ENCODE data around the gene SSBP4.

The SSBP4 gene

DNA sequence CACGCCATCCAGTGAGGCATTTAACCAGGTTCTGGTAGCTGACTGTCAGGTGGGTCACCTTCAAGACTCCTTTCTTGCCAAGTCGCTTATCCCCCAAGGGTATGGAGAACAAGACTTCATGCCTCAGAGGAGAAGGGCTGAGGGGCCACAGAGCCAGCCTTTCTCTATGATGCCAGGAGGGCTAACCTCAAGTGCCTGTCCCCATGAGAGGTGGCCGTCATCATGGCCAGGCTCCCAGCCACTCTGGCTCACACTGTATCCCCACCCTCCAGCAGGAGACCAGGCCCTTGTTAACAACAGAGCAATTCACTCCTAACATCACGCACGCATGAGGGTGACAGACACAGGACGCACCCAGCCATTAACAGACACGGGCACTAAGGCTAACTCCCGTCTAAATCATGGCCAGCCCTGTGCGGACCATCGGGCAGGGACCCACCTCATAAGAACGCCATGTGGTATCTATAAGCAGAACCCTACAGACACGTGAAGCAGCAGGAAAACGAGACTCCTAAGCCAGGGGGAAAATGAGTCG lies 57.4 kb downstream of the SSBP4 start:
- TF ChIP-seq, protein P1, sequence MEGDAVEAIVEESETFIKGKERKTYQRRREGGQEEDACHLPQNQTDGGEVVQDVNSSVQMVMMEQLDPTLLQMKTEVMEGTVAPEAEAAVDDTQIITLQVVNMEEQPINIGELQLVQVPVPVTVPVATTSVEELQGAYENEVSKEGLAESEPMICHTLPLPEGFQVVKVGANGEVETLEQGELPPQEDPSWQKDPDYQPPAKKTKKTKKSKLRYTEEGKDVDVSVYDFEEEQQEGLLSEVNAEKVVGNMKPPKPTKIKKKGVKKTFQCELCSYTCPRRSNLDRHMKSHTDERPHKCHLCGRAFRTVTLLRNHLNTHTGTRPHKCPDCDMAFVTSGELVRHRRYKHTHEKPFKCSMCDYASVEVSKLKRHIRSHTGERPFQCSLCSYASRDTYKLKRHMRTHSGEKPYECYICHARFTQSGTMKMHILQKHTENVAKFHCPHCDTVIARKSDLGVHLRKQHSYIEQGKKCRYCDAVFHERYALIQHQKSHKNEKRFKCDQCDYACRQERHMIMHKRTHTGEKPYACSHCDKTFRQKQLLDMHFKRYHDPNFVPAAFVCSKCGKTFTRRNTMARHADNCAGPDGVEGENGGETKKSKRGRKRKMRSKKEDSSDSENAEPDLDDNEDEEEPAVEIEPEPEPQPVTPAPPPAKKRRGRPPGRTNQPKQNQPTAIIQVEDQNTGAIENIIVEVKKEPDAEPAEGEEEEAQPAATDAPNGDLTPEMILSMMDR (IDR thresholded peaks at IDR 0.05; ENCODE audit: low read depth, low read length) = no peak
- no peak overlapping the region for H3K4me3 ChIP-seq (ENCODE audit: low read depth, low read length)

DNA sequence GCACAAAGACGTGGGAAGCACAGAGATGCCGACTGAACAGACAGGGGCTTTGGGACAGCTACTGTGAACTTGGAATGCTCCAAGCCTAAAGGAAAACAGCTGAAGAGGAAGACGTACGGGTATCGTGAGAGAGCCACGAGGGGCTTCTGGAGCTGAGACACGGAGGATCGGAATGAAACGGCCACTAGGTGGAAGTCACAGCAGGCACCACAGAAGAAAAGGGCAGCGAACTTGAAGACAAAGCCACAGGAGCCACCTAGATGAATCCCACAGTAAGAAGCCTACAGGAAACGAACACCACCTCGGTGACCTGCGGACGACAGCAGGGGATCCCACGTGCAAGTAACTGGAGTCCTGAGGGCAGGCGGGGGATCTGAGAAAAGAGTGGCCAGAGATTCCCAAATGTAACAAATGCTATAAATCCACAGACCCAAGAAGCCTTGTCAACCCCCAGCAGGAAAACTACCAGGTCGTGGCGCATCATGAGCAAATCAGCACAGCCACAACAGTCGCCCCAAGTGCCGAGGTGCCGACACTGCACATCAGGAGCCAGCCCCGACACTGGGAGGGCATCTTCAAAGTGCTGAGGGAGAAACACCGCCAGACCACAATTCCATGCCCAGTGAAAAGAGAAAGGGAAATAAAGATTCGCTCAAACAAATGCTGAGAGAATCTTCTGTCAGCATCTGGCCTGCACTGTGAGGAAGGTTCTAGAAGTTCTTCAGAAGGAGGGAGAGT lies 58.0 kb downstream of the SSBP4 start:
- no peak overlapping the region for H3K4me3 ChIP-seq (ENCODE audit: low read depth, low read length)
- TF ChIP-seq, protein P1 (IDR thresholded peaks at IDR 0.05; ENCODE audit: low read depth, low read length) = no peak

DNA sequence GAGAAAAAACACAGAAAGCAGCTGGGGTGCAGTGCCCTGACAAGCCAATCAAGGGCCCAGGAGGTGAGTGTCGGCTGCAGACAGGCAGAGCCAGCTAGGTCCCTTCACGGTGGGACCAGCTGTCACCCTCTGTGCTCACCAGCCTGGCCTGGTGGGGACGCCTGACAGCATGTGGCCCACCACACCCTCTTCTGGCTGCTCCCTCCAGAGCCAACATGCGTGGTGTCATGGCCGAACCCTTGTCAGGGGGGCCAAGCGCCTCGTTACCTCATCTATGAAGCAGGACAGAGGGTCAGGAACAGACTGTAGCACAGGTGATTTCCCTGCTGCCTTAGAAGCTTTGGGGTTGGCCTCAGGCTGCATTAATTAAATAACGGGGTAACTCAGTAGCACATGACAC lies 58.8 kb downstream of the SSBP4 start:
- H3K4me3 ChIP-seq (ENCODE audit: low read depth, low read length) = no peak overlapping the region
- TF ChIP-seq, protein P1 (IDR thresholded peaks at IDR 0.05; ENCODE audit: low read depth, low read length) = no peak

DNA sequence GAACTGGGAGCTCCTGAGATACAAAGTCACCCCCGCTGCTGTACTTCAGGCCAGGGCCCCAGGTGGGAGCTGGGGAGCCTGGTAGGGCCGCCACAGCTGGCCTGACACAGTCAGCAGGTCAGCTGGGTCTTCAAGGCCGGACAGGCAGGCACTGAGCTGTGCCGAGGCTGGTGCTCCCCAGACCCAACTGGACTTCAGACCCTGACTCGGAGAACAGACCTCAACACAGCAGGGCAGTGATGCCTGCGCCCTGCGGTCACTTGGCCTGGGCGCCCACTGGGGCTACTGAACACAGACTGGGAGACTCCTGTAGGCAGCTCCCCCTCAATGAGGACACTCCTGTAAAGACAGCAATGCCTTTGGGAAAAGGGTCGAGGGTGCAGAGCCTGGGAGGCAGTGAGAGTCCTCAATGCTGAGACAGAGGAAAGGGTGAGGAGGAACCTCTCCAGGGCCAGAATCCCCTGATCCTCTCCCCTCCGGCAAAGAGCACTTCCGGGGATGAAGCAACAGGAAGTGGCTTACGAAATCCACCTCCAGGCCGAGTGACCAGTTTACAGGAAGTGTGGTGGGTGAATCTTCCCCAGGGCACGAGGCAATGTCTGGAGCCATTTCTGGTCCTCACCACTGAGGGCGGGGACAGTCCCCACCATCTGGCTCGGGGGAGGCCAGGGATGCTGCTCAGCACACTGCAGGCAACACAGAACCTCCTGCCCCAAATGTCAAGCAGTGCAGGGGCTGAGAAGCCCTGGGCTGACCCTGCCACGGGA lies 59.5 kb downstream of the SSBP4 start:
- TF ChIP-seq, protein P1 (IDR thresholded peaks at IDR 0.05; ENCODE audit: low read depth, low read length) = no peak
- no peak overlapping the region for H3K4me3 ChIP-seq (ENCODE audit: low read depth, low read length)

DNA sequence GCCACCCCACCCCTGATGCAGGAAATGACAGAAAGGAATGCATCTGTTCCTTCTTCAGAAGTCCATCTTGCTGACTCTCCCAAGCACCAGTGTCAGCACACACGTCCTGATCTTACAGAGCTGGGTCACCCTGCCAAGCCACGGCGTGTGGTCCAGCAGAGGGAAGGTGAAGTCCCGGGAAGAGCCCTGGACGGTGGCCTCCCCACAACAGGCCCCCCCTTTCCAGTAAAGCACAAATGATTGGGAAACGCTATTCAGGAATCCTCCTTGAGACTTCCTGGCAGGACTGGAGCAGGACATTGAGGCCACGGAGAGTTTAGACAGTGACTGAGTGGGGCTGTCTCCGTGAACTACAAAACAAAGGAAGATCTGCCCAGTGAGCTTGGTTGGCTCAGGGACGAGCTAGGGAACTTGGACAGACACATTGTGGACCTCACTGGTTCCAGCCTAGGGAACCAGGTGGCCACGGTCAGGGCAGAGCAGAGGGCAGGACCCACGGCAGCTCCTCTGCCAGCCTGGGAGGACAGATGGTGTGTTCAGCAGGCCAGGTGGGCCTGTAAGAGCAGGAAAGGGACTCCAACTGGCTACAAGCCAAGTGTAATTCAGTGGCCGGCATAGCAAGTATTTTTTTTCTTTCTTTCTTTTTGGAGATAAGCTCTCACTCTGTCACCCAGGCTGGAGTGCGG lies 61.0 kb downstream of the SSBP4 start:
- H3K4me3 ChIP-seq (ENCODE audit: low read depth, low read length) = peak overlapping the region; percentile 16; the same call in 1 of the 2 replicates
- TF ChIP-seq, protein P1 (IDR thresholded peaks at IDR 0.05; ENCODE audit: low read depth, low read length) = no peak

DNA sequence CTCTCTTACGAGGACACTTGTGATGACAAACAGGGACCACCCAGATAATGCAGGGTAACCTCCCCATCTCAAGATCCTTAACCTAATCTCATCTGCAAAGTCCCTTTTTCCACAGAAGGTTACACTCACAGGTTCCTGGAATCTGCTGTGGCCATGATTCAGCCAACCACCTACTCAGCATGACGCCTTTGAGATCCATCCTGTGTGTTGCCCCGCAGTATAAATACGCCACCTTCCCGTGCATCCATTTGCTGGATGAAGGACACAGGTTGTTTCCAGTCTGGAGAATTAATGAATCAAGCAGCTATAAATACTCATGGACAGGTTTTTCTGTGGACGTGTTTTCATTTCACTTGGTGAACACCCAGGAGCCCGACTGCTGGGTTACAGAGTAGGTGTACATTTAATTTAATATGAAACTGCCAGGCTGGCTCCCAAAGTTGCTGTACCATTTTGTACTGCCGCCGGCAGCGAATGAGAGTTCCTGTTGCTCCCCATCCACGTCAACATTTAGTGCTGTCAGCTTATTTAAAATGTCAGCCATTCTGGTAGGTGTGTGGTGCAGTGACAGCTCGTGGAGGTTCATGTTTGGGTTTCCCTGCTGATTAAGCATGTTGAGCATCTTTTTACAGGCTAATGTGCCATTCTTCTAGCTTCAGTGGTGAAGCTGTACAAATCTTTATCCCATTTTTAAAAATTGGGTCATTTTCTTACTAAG lies 62.5 kb downstream of the SSBP4 start:
- TF ChIP-seq, protein P1 (IDR thresholded peaks at IDR 0.05; ENCODE audit: low read depth, low read length) = no peak
- no peak overlapping the region for H3K4me3 ChIP-seq (ENCODE audit: low read depth, low read length)
